GM13977 (cell line): ENCODE measurements around the gene NFE2L3.

Source experiments
- DNase-seq: peaks from one replicate; pipeline ENCODE4 v3.0.0; 2012; ENCODE audit warnings: low spot score
- CTCF ChIP-seq: IDR thresholded peaks from 2 replicates; pipeline ENCODE4 v1.5.1; 2012; ENCODE audit warnings: mild to moderate bottlenecking, control low read depth; ENCODE audit not compliant: insufficient read depth; ENCODE audit errors: extremely low read depth, missing control alignments
- in situ Hi-C: fragments of 300-500 bp; cut with MboI; formaldehyde crosslinking; loops from one replicate; pipeline ENCODE4 v1.12.0; 2022; ENCODE audit warnings: low sequenced_read_pairs, low pct_unique_long_range_greater_than_20kb, mixed read lengths, inconsistent platforms; ENCODE audit not compliant: unreplicated experiment

The NFE2L3 gene

GRCh38 chr7:26212921-26213718 is 61.1 kb downstream of the NFE2L3 start:
- no peak for DNase-seq
- no peak for TF ChIP-seq CTCF
- in situ Hi-C loops, result no loop called here

GRCh38 chr7:26213807-26214515 is 62.0 kb downstream of the NFE2L3 start:
- in situ Hi-C loops, result no loop called here
- DNase-seq, result no peak
- TF ChIP-seq CTCF, result no peak

- DNase-seq, result no peak
- no peak for TF ChIP-seq CTCF
- in situ Hi-C loops, result no loop called here
These were observed 64.1 kb downstream of the NFE2L3 start for GRCh38 chr7:26216049-26216448.

GRCh38 chr7:26224359-26224758 is 72.4 kb downstream of the NFE2L3 start:
- in situ Hi-C loops, result no loop called here

GRCh38 chr7:26227987-26228386 is 76.0 kb downstream of the NFE2L3 start:
- in situ Hi-C loops, result no loop called here
- no peak for TF ChIP-seq CTCF
- no peak for DNase-seq

More at GRCh38 chr7:26224359-26224758, 72.4 kb downstream of the NFE2L3 start:
- no peak for TF ChIP-seq CTCF
- DNase-seq, result no peak

- no peak for TF ChIP-seq CTCF
- DNase-seq, result no peak
- in situ Hi-C loops, result no loop called here
These were observed 82.0 kb downstream of the NFE2L3 start for GRCh38 chr7:26233902-26234511.
